GM12878 (cell line): Measurements from ENCODE around the gene AGBL3. TPM values are rescaled to one million over a fixed set of nuclear protein-coding genes. Genes with fewer than 3 reads are reported as not detected.
A peak's percentile ranks its signal among the peaks of the same experiment; 100 is the strongest.

Experiments
- ATAC-seq: fragments of 200-7000 bp; cut with Tn5 transposase; 3 replicates; pipeline ENCODE4 v1.9.1; 2020; ENCODE audit warnings: mild to moderate bottlenecking, moderate library complexity
- BruUV-seq: library from RNA; stranded (reverse); fragments of 400-500 nt; replicated peaks from 2 replicates; lab custom pipeline; 2021; lab: Mats Ljungman, UMichigan
- CTCF ChIA-PET: fragments of 300-600 bp; sonication (Branson Sonifier 250); formaldehyde crosslinking; extraction: SDS; loops from one replicate; lab custom pipeline; 2021; ENCODE audit warnings: inconsistent platforms; lab: Yijun Ruan, JAX
- POLR2A ChIA-PET: fragments of 350-600 bp; formaldehyde crosslinking; extraction: SDS; loops from one replicate; lab custom pipeline; 2021; ENCODE audit warnings: inconsistent platforms; lab: Charles Lee
- RAD21 ChIA-PET: fragments of 300-600 bp; sonication (Branson Sonifier 250); formaldehyde crosslinking; loops from one replicate; lab custom pipeline; 2023; ENCODE audit warnings: antibody characterized with exemption; ENCODE audit not compliant: unreplicated experiment; lab: Charles Lee
- SMC1A ChIA-PET: fragments of 300-600 bp; sonication (Branson Sonifier 250); formaldehyde crosslinking; loops from one replicate; lab custom pipeline; 2023; ENCODE audit not compliant: unreplicated experiment, uncharacterized antibody; lab: Charles Lee
- DNase-seq: peaks from one replicate; pipeline ENCODE4 v3.0.0-alpha.2; 2011; ENCODE audit warnings: low read depth, low spot score
- FAIRE-seq: peaks from 3 replicates; lab custom pipeline; 2011; peaks lifted over from hg19 to GRCh38; lab: Jason Lieb, UNC
- H2AFZ ChIP-seq: 2 replicates; pipeline ENCODE4 v1.6.0; 2011; ENCODE audit warnings: low read depth, low read length, control low read depth; ENCODE audit not compliant: control insufficient read depth
- H3K27ac ChIP-seq: 2 replicates; pipeline ENCODE4 v1.5.1; 2011; ENCODE audit warnings: control low read depth; ENCODE audit not compliant: control insufficient read depth, insufficient read depth
- H3K27me3 ChIP-seq, 2 experiments: replicated peaks in 1 of 2; 2 replicates each; pipeline versions ENCODE4 v1.6.0 to v1.6.1; 2011; ENCODE audit warnings: low read length in 1 of 2; ENCODE audit not compliant: control insufficient read depth in 2 of 2, insufficient read depth in 2 of 2
- H3K36me3 ChIP-seq, 2 experiments: 2 replicates each; pipeline ENCODE4 v1.5.1; 2011; ENCODE audit warnings: low read length in 1 of 2; ENCODE audit not compliant: control insufficient read depth in 2 of 2, insufficient read depth in 2 of 2
- H3K4me1 ChIP-seq: 2 replicates; pipeline ENCODE4 v1.6.1; 2011; ENCODE audit warnings: mild to moderate bottlenecking, low read length, moderate library complexity, mixed read lengths; ENCODE audit not compliant: control insufficient read depth, insufficient read depth
- H3K4me2 ChIP-seq: 2 replicates; pipeline ENCODE4 v1.6.0; 2011; ENCODE audit warnings: control low read depth; ENCODE audit not compliant: control insufficient read depth, insufficient read depth
- H3K4me3 ChIP-seq: fragments of 200-600 bp; sonication (generic); 2 replicates; pipeline ENCODE4 v1.5.1; 2016
- H3K79me2 ChIP-seq: 2 replicates; pipeline ENCODE4 v1.6.0; 2011; ENCODE audit warnings: low read length; ENCODE audit not compliant: control insufficient read depth, insufficient read depth
- H3K9ac ChIP-seq: 2 replicates; pipeline ENCODE4 v1.8.0; 2011; ENCODE audit warnings: low read length, control low read depth, mixed read lengths; ENCODE audit not compliant: control insufficient read depth, insufficient read depth
- H3K9me3 ChIP-seq: replicated peaks from 3 replicates; pipeline ENCODE4 v1.5.1; 2011; ENCODE audit warnings: mild to moderate bottlenecking, low read length; ENCODE audit not compliant: control insufficient read depth, insufficient read depth
- H4K20me1 ChIP-seq: 2 replicates; pipeline ENCODE4 v1.6.0; 2011; ENCODE audit not compliant: control insufficient read depth, insufficient read depth
- E4F1 ChIP-seq: fragments of 450-650 bp; IDR thresholded peaks from 2 replicates; pipeline ENCODE4 v1.6.1; 2018; ENCODE audit warnings: borderline replicate concordance, mild to moderate bottlenecking; ENCODE audit not compliant: partially characterized antibody
- EZH2 ChIP-seq: IDR thresholded peaks from 2 replicates; pipeline ENCODE4 v1.6.1; 2012; ENCODE audit warnings: low read depth, mild to moderate bottlenecking, control low read depth, inconsistent platforms, low read length, borderline replicate concordance; ENCODE audit not compliant: control insufficient read depth
- MAX ChIP-seq: IDR thresholded peaks from 2 replicates; pipeline ENCODE4 v1.6.1; 2012; ENCODE audit warnings: low read depth, low read length, improper control_type of control experiment
- NR2C2 ChIP-seq: IDR thresholded peaks from 2 replicates; pipeline ENCODE4 v1.6.1; 2011; ENCODE audit warnings: borderline replicate concordance, low read depth; ENCODE audit not compliant: control insufficient read depth, insufficient read length
- PAX8 ChIP-seq: fragments of 450-650 bp; IDR thresholded peaks from 2 replicates; pipeline ENCODE4 v1.6.1; 2017; ENCODE audit warnings: mild to moderate bottlenecking, moderate library complexity
- POLR2A ChIP-seq: IDR thresholded peaks from 2 replicates; pipeline ENCODE4 v1.6.1; 2011; ENCODE audit warnings: low read depth, mild to moderate bottlenecking, low read length
- TCF3 ChIP-seq: IDR thresholded peaks from 2 replicates; pipeline ENCODE4 v1.6.1; 2012; ENCODE audit warnings: low read depth, mild to moderate bottlenecking, low read length, borderline replicate concordance; ENCODE audit not compliant: insufficient read depth
- WGBS: methylation state at CpG from one replicate; pipeline ENCODE4 v1.1.6; 2016; ENCODE audit warnings: low lambda C conversion rate; ENCODE audit not compliant: insufficient replicate concordance, insufficient coverage; ENCODE audit errors: missing lambda C conversion rate; 5-methylcytosine and 5-hydroxymethylcytosine counted together
- in situ Hi-C: fragments of 300-500 bp; cut with MboI; formaldehyde crosslinking; loops from 9 replicates; pipeline ENCODE4 v1.14.3; 2018; ENCODE audit warnings: mixed read lengths
- intact Hi-C: fragments of 100-400 bp; cut with micrococcal nuclease; formaldehyde crosslinking; loops from one replicate; pipeline ENCODE4 v1.14.2; 2022; ENCODE audit not compliant: unreplicated experiment
- polyA plus RNA-seq, 11 experiments: library from polyadenylated mRNA; depleted of rRNA in 4 of 11; unstranded in 6 of 11; stranded (reverse) in 5 of 11; fragments of >200 nt; fragmentation: Nextera tagmentation in 4 of 11; fragmentation: Illumina TruSeq in 1 of 11; extraction: Ambion mirVana in 4 of 11; extraction: Trizol in 1 of 11; gene quantifications; 1 replicate in 1 of 11; 2 replicates in 10 of 11; pipeline versions ENCODE4 v1.2.1 to v1.2.3, GENCODE V29; 2011 to 2016; ENCODE audit warnings: inconsistent platforms in 2 of 11, missing spikeins in 2 of 11, low read depth in 1 of 11
- total RNA-seq, 4 experiments: library from RNA; depleted of rRNA in 3 of 4; stranded (reverse); fragments of >200 nt in 3 of 4; fragmentation: Illumina TruSeq in 1 of 4; extraction: Trizol in 1 of 4; gene quantifications; 2 replicates each; pipeline versions ENCODE4 v1.2.1 to v1.2.3, GENCODE V29; 2013 to 2021

The AGBL3 gene
- total and polyA plus RNA-seq, 10 of the 15 experiments (the other 5 are each of a cell fraction or from before 2014, with no cell fraction given), result 0.82 to 12.4 (median 3.7) TPM

- 92% methylated on average over 1 of the region's 1 CpG for WGBS
- no peak overlapping the region for H3K9ac ChIP-seq
- no peaks in the 10 kb centered on the region for H4K20me1 ChIP-seq
- no peak overlapping the region for H2AFZ ChIP-seq
- BruUV-seq, result no TSS peak
- ATAC-seq, result no peak
- H3K27me3 ChIP-seq, result no peaks in the 10 kb centered on the region
- H3K27ac ChIP-seq, result no peak overlapping the region; the same call in 1 of the 2 replicates
- ChIA-PET SMC1A (interaction anchor here (1.0 to 7.0 kb wide), 4 partner anchors 9 to 172 kb away, joined by 3 to 108 read pairs (median 7); partner anchors contain the start of genes AGBL3 and TMEM140), CTCF (interaction anchor here (0.6 to 4.4 kb wide), 7 partner anchors 11 to 214 kb away, joined by 3 to 28 read pairs (median 4); partner anchors contain the start of genes AGBL3 and TMEM140), POLR2A (interaction anchor here (0.7 to 15.9 kb wide), 5 partner anchors 10 to 511 kb away, joined by 3 to 169 read pairs (median 19); partner anchors contain the start of genes AGBL3, CYREN and TMEM140), RAD21 (interaction anchor here (0.8 to 9.0 kb wide), 5 partner anchors 8 to 171 kb away, joined by 3 to 84 read pairs (median 3); partner anchors contain the start of genes CYREN and TMEM140)
- no peak overlapping the region for H3K4me3 ChIP-seq
- H3K79me2 ChIP-seq, result peaks cover 37% of the 10 kb centered on the region
- DNase-seq, result no peak
- TF ChIP-seq PAX8, result no peak
- TF ChIP-seq POLR2A, result peak; percentile 23; the same call in 1 of the 2 replicates
- no peak for TF ChIP-seq NR2C2
- no peak for TF ChIP-seq E4F1
- no peak for TF ChIP-seq EZH2
- no peak for TF ChIP-seq MAX
- TF ChIP-seq TCF3, result no peak
- H3K4me1 ChIP-seq, result peaks cover 32% of the 10 kb centered on the region
- H3K9me3 ChIP-seq, result peaks cover 32% of the 10 kb centered on the region
- no peak overlapping the region; the same call in 1 of the 2 replicates for H3K4me2 ChIP-seq
- FAIRE-seq, result no peak
- intact Hi-C loops (no loop called here), in situ Hi-C loops (no loop called here)
- H3K36me3 ChIP-seq, result peaks cover 8 to 9% of the 10 kb centered on the region in 2 experiments; a peak in 3 of 4 replicates
These were observed 171.9 kb downstream of the AGBL3 start for GRCh38 chr7:135158141-135158655.
